GM18507 (cell line): ENCODE results near the gene PPARGC1A.

Experiments used
- DNase-seq: peaks from one replicate; pipeline ENCODE4 v3.0.0; 2011; ENCODE audit warnings: low read depth; ENCODE audit not compliant: insufficient read length; ENCODE audit errors: extremely low spot score
- FAIRE-seq: peaks from 2 replicates; lab custom pipeline; 2011; peaks lifted over from hg19 to GRCh38; lab: Jason Lieb, UNC

PPARGC1A gene

GRCh38 chr4:23911675-23912455, 22.0 kb upstream of the PPARGC1A start:
- FAIRE-seq (no peak), DNase-seq (no peak)

GRCh38 chr4:23909671-23910070, 19.8 kb upstream of the PPARGC1A start:
- no peak for DNase-seq
- FAIRE-seq, result no peak

GRCh38 chr4:23906839-23907238, 17.0 kb upstream of the PPARGC1A start:
- DNase-seq (no peak), FAIRE-seq (no peak)

GRCh38 chr4:23904639-23905071, 14.8 kb upstream of the PPARGC1A start:
- DNase-seq, result no peak
- FAIRE-seq, result no peak

DNA sequence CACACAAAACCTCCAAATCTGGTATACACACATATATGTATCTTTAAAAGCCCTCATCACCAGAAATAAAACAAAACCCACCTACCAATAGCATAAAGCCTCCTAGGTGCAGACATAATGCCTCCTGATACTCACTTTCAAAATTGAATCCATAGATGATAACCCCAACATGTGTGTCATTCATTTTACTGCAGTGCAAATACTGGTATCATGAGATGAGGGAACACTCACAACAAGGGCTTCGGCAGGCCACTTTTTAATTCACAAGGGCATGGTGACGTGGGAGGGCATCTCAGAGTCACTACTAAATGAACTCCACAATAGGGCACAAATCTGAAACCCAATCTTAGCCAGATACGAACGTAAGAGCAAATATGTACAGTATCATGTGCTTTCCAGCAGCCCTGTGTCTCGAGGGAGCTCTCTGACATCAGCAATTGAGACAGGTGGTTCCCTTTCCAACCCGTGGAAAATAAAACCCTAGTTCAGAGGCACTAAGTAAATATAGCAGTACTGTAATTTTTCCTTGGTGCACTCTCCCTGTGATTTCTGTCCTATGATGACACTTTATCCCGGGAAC, 14.1 kb upstream of the PPARGC1A start:
- DNase-seq (no peak), FAIRE-seq (no peak)

DNA sequence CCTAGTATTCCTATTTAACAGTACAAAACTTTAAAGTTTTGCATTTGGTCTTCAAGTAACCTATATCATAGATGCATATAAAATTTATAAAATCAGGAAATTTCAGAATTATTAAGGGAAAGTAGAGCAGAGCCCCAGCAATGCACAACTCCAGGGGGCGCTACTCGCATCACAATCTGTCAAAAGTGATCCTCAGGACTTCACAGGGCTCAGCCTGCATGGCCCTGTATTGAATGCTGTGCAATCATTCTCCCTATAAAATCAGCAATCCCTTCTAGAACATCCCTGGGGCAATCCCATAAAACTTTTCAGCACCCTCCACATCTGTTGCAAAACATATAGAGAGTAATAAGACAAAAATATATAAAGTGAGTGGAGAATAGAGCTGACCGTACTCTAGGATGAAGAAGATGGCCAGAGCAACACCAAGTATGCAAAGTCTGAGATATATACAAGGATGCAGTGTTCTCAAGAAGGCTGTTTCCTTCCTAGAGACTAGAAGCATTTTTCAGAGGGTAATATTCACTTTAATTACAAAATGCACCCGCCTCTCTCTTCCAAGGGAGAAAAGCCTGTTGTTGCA, 12.5 kb upstream of the PPARGC1A start:
- DNase-seq, result no peak
- no peak for FAIRE-seq

- FAIRE-seq (no peak), DNase-seq (no peak)
Observed at GRCh38 chr4:23900636-23901035, 10.8 kb upstream of the PPARGC1A start.

- FAIRE-seq, result no peak
- no peak for DNase-seq
Observed at GRCh38 chr4:23899565-23899964, 9.7 kb upstream of the PPARGC1A start.

DNA sequence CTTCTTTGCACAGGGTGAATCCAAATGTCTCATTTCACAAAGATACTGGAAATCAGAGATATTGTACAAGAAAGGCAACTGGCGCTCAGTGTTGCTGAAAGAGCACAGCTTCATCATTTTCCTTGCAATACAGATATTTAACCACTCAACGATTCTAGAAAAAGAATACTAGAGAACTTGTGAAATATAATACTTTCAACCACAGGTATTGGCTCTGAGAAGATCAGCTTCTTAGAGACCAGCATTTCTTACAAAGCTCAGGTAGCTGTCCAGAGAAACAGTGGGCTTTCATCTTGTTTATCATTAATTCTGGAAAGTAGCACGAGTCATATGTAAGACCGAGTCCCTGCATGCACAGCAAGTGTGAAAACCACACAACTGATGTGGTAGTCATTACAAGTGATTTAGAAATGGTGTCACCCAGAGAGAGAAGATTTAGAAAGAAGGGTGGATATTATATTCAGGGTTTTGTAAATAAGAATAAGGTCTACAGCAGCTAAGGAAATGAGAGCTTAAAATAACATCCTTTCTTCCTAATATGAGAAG, 7.8 kb upstream of the PPARGC1A start:
- no peak for DNase-seq
- no peak for FAIRE-seq

- FAIRE-seq (no peak), DNase-seq (no peak)
Observed at GRCh38 chr4:23894021-23894420, 4.2 kb upstream of the PPARGC1A start.

GRCh38 chr4:23891064-23891421, 1.2 kb upstream of the PPARGC1A start:
- DNase-seq (no peak), FAIRE-seq (no peak)

DNA sequence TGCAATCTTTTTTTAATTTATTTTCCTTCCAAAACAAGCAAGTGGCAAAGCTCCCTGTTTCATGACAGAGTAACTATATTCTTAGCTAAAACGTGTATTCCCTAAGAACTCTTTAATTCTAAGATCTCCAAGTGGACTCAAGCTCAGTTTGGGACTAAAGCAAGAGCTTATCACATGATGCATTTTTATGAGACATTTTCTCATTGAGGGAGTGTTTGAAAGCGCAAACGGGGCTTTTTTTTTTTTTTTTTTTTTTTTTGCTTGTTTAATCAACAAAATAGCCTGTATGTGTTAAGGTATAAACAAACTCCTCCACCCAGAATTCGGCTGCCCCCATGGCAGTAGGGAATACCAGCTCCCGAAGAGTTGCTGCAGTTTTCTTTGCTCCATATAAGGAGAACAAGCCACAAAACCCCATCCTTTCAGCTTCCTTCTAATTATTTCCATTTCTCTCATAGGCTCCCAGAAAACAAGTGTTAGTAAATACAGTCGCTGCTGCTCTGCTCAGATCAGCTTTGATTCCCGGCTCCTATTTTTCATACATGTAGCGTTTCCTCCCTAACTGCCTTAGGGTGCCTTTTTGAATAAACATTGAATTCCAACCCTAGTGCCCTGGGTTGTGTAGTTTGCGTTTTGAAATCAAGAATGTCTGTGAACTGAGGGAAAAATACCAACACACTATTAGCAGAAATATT, 669 bp upstream of the PPARGC1A start:
- DNase-seq, result no peak

GRCh38 chr4:23889391-23889790, 456 bp downstream of the PPARGC1A start:
- FAIRE-seq (no peak), DNase-seq (no peak)

More for the DNA sequence above, 669 bp upstream of the PPARGC1A start:
- FAIRE-seq, result no peak

- DNase-seq (no peak), FAIRE-seq (no peak)
Observed at GRCh38 chr4:23888421-23889319, 1.2 kb downstream of the PPARGC1A start.

DNA sequence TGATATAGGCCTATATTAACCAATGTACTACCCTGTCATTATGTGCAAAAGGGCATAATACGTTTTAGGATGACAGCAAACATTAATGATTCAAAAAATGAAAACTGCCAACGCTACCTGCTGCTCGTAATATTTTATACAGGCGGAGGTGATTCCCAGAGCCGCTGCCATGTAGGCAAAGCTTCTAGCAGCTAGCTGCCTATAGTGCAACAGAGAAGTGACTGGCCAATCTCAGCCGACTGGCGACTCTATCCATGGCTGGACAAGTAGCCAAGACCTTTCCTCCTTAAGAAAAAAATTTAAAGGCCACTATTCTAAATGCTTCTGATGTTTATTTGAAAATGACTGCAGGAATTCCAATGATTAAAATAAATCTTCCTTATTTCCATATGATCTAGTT, 1.9 kb downstream of the PPARGC1A start:
- DNase-seq (no peak), FAIRE-seq (no peak)

- no peak for FAIRE-seq
- DNase-seq, result no peak
Observed at GRCh38 chr4:23887173-23887572, 2.7 kb downstream of the PPARGC1A start.

DNA sequence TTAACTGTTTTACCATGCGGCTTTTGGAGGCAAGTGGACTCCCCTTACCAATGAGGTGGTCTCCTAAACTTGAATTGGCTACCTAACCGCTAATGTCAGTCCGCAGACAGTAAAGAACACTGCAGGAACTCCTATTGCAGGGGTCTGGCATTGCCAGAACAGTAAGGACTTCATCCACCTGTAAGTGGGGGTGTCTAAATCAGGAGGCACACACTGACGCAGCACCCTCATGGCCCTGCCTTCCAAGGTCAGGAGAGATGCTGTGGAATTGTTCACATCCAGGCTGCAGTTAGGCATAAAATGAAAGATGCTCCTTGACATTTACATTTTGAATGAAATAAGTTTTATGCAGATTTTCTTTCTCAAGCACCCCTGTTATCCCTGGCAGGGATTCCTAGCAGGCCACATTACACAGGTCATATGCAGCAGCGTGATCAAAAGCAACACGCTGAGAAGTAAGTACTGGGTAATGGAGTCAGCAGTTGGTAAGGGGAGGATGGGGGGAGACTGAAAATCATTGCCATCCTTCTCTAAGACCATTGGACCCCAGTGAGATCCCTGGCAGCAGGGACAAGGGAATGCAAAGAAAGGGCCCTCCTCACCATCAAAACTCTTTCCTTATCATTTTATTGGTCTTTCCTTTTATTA, 3.8 kb downstream of the PPARGC1A start:
- DNase-seq (no peak), FAIRE-seq (no peak)

DNA sequence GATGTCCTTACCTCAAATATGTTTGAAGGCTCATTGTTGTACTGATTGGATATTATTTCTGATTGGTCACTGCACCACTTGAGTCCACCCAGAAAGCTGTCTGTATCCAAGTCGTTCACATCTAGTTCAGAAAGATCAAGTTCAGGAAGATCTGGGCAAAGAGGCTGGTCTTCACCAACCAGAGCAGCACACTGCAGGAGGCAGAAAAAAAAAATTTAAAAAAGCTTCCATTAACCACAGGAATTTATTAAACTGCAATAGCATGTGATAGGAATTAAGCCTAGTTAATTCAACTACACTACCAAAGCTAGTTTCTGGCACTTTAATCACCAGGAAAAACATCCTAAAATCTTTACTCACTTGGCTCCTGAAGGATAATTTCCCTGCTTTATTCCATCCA, 5.1 kb downstream of the PPARGC1A start:
- no peak for DNase-seq
- FAIRE-seq, result no peak

- no peak for FAIRE-seq
- no peak for DNase-seq
Observed at GRCh38 chr4:23884261-23884660, 5.6 kb downstream of the PPARGC1A start.
